Astrocyte of the hippocampus (primary cell): ENCODE measurements around the gene SPG7.

ENCODE experiments used
- DNase-seq: peaks from one replicate; pipeline ENCODE4 v3.0.0; 2011; ENCODE audit warnings: low read depth, low spot score

SPG7 gene

GRCh38 chr16:89511374-89511773 lies 3.2 kb downstream of the SPG7 start:
- no peak for DNase-seq

GRCh38 chr16:89512453-89512852 lies 4.2 kb downstream of the SPG7 start:
- DNase-seq, result no peak

- DNase-seq, result no peak
Measured at GRCh38 chr16:89517128-89517527, 8.9 kb downstream of the SPG7 start.

GRCh38 chr16:89519881-89520280 lies 11.7 kb downstream of the SPG7 start:
- DNase-seq, result no peak

- DNase-seq, result no peak
Measured at GRCh38 chr16:89522287-89522686, 14.1 kb downstream of the SPG7 start.

- DNase-seq, result no peak
Measured at GRCh38 chr16:89523680-89524344, 15.6 kb downstream of the SPG7 start.

- DNase-seq, result no peak
Measured at GRCh38 chr16:89525146-89525913, 17.1 kb downstream of the SPG7 start.

GRCh38 chr16:89529097-89529496 lies 20.9 kb downstream of the SPG7 start:
- DNase-seq, result no peak

- no peak for DNase-seq
Measured at GRCh38 chr16:89530401-89531381, 22.5 kb downstream of the SPG7 start.

GRCh38 chr16:89531821-89532526 lies 23.8 kb downstream of the SPG7 start:
- DNase-seq, result no peak

- DNase-seq, result no peak
Measured at GRCh38 chr16:89534252-89534756, 26.1 kb downstream of the SPG7 start.

- no peak for DNase-seq
Measured at GRCh38 chr16:89536371-89536770, 28.2 kb downstream of the SPG7 start.

- DNase-seq, result no peak
Measured at GRCh38 chr16:89536886-89537548, 28.8 kb downstream of the SPG7 start.

GRCh38 chr16:89537549-89537925 lies 29.3 kb downstream of the SPG7 start:
- DNase-seq, result no peak

GRCh38 chr16:89538286-89538685 lies 30.1 kb downstream of the SPG7 start:
- DNase-seq, result no peak

- no peak for DNase-seq
Measured at GRCh38 chr16:89540557-89540956, 32.4 kb downstream of the SPG7 start.

GRCh38 chr16:89541792-89542191 lies 33.6 kb downstream of the SPG7 start:
- DNase-seq, result no peak

GRCh38 chr16:89544113-89544512 lies 35.9 kb downstream of the SPG7 start:
- no peak for DNase-seq

GRCh38 chr16:89544713-89545043 lies 36.5 kb downstream of the SPG7 start:
- no peak for DNase-seq

- DNase-seq, result no peak
Measured at GRCh38 chr16:89545044-89545830, 37.0 kb downstream of the SPG7 start.
